Ishikawa (cell line): ENCODE data around the gene RNF223.

ENCODE experiments used
- CEBPB ChIP-seq: IDR thresholded peaks from 2 replicates; pipeline ENCODE4 v1.6.1; 2012
- CREB1 ChIP-seq: IDR thresholded peaks from 2 replicates; pipeline ENCODE4 v1.6.1; 2012; ENCODE audit warnings: low read depth
- EGR1 ChIP-seq: IDR thresholded peaks from 2 replicates; pipeline ENCODE4 v1.6.1; 2012
- EP300 ChIP-seq: IDR thresholded peaks from 2 replicates; pipeline ENCODE4 v1.6.1; 2012; ENCODE audit warnings: borderline replicate concordance
- FOXM1 ChIP-seq: IDR thresholded peaks from 2 replicates; pipeline ENCODE4 v1.6.1; 2012; ENCODE audit warnings: low read depth, borderline replicate concordance
- MAX ChIP-seq: IDR thresholded peaks from 2 replicates; pipeline ENCODE4 v1.6.1; 2012
- NFIC ChIP-seq: IDR thresholded peaks from 2 replicates; pipeline ENCODE4 v1.6.1; 2012
- RAD21 ChIP-seq: IDR thresholded peaks from 2 replicates; pipeline ENCODE4 v1.6.1; 2012; ENCODE audit warnings: low read depth
- REST ChIP-seq: IDR thresholded peaks from 2 replicates; pipeline ENCODE4 v1.6.1; 2012; ENCODE audit warnings: low read depth, mild to moderate bottlenecking
- TAF1 ChIP-seq: IDR thresholded peaks from 2 replicates; pipeline ENCODE4 v1.6.1; 2012; ENCODE audit warnings: low read depth, mild to moderate bottlenecking
- TCF12 ChIP-seq: IDR thresholded peaks from 2 replicates; pipeline ENCODE4 v1.6.1; 2012; ENCODE audit warnings: low read depth
- TEAD4 ChIP-seq: IDR thresholded peaks from 2 replicates; pipeline ENCODE4 v1.6.1; 2012
- USF1 ChIP-seq: IDR thresholded peaks from 2 replicates; pipeline ENCODE4 v1.6.1; 2012
- YY1 ChIP-seq: IDR thresholded peaks from 2 replicates; pipeline ENCODE4 v1.6.1; 2012; ENCODE audit warnings: low read depth
- ZBTB7A ChIP-seq: IDR thresholded peaks from 2 replicates; pipeline ENCODE4 v1.6.1; 2012; ENCODE audit warnings: low read depth

The RNF223 gene

GRCh38 chr1:1072849-1073742, 1.0 kb downstream of the RNF223 start:
- no peak for TF ChIP-seq EGR1
- TF ChIP-seq TCF12: no peak
- TF ChIP-seq TAF1: no peak
- TF ChIP-seq ZBTB7A: no peak
- no peak for TF ChIP-seq EP300
- no peak for TF ChIP-seq RAD21

- TF ChIP-seq EGR1 (no peak), TEAD4 (no peak), USF1 (no peak), FOXM1 (no peak), YY1 (no peak), EP300 (no peak), RAD21 (no peak), REST (no peak), CEBPB (no peak), ZBTB7A (no peak), TAF1 (no peak), TCF12 (no peak), CREB1 (no peak)
Observed at GRCh38 chr1:1072299-1072848, 1.7 kb downstream of the RNF223 start.

GRCh38 chr1:1071486-1072298, 2.4 kb downstream of the RNF223 start:
- TF ChIP-seq REST (no peak), ZBTB7A (no peak), TAF1 (no peak), MAX (no peak), TEAD4 (no peak), EGR1 (no peak), NFIC (no peak), FOXM1 (no peak), CEBPB (no peak), YY1 (no peak), TCF12 (no peak), CREB1 (no peak)

- no peak for TF ChIP-seq EP300
- no peak for TF ChIP-seq CREB1
- TF ChIP-seq FOXM1: no peak
- no peak for TF ChIP-seq YY1
- TF ChIP-seq TCF12: no peak
- TF ChIP-seq NFIC: no peak
- no peak for TF ChIP-seq ZBTB7A
- no peak for TF ChIP-seq REST
- TF ChIP-seq TEAD4: no peak
- TF ChIP-seq EGR1: no peak
- no peak for TF ChIP-seq RAD21
- no peak for TF ChIP-seq CEBPB
- no peak for TF ChIP-seq USF1
- TF ChIP-seq MAX: no peak
- no peak for TF ChIP-seq TAF1
Observed at GRCh38 chr1:1069711-1070676, 4.1 kb downstream of the RNF223 start.
